Body of pancreas (tissue), 4 donors: ENCODE measurements around the gene FAM3D.

Experiments
- CTCF ChIP-seq, 7 experiments: fragments of 450-650 bp in 4 of 7; fragments of 200-600 bp in 3 of 7; sonication (generic) in 3 of 7; IDR thresholded peaks; one replicate each; pipeline ENCODE4 v1.5.1; 2016 to 2019; ENCODE audit warnings: antibody characterized with exemption in 7 of 7
- POLR2A ChIP-seq, 3 donors: fragments of 450-650 bp; IDR thresholded peaks; one replicate each; pipeline ENCODE4 v1.6.1; 2016; ENCODE audit warnings: antibody characterized with exemption in 3 of 3, mild to moderate bottlenecking in 2 of 3

- TF ChIP-seq POLR2A (IDR thresholded peaks at IDR 0.05) (no peak), CTCF (IDR thresholded peaks at IDR 0.05) (no peak)
Observed at GRCh38 chr3:58642846-58643245, 23.7 kb downstream of the FAM3D start.
